Neural progenitor cell (in vitro differentiated cells): ENCODE data around the gene PDGFB. TPM values are rescaled to one million over a fixed set of nuclear protein-coding genes. Genes with fewer than 3 reads are reported as not detected.

Source experiments
- DNase-seq: peaks from one replicate; pipeline ENCODE4 v3.0.0-alpha.2; 2016; ENCODE audit warnings: low spot score
- H2AFZ ChIP-seq: fragments of 200-600 bp; sonication (generic); replicated peaks from 2 replicates; pipeline ENCODE4 v1.6.1; 2016; ENCODE audit warnings: antibody characterized with exemption
- H3F3A ChIP-seq: fragments of 200-600 bp; sonication (generic); 2 replicates; pipeline ENCODE4 v1.6.1; 2016; ENCODE audit warnings: antibody characterized with exemption, low read depth
- H3K27ac ChIP-seq: fragments of 200-600 bp; sonication (generic); 2 replicates; pipeline ENCODE4 v1.5.1; 2016; ENCODE audit warnings: mild to moderate bottlenecking
- H3K27me3 ChIP-seq: fragments of 200-600 bp; sonication (generic); 2 replicates; pipeline ENCODE4 v1.6.1; 2016; ENCODE audit warnings: mild to moderate bottlenecking, moderate library complexity
- H3K36me3 ChIP-seq: fragments of 200-600 bp; sonication (generic); 2 replicates; pipeline ENCODE4 v1.5.1; 2016
- H3K4me1 ChIP-seq: fragments of 200-600 bp; sonication (generic); 2 replicates; pipeline ENCODE4 v1.6.1; 2016; ENCODE audit warnings: mixed run types
- H3K4me2 ChIP-seq: fragments of 200-600 bp; sonication (generic); 2 replicates; pipeline ENCODE4 v1.6.1; 2016
- H3K4me3 ChIP-seq: fragments of 200-600 bp; sonication (generic); 2 replicates; pipeline ENCODE4 v1.5.1; 2016
- H3K79me2 ChIP-seq: fragments of 200-600 bp; sonication (generic); 2 replicates; pipeline ENCODE4 v1.6.1; 2016; ENCODE audit warnings: low read depth
- H3K9ac ChIP-seq: fragments of 200-600 bp; sonication (generic); 2 replicates; pipeline ENCODE4 v1.6.1; 2016
- H3K9me3 ChIP-seq: fragments of 200-600 bp; sonication (generic); 2 replicates; pipeline ENCODE4 v1.5.1; 2016; ENCODE audit warnings: low read depth
- H4K20me1 ChIP-seq: fragments of 200-600 bp; sonication (generic); 2 replicates; pipeline ENCODE4 v1.6.1; 2016; ENCODE audit warnings: low read depth
- H3K27ac Mint-ChIP-seq: 3 replicates; pipeline ENCODE4 v1.8.0; 2021; ENCODE audit warnings: mixed read lengths
- H3K27me3 Mint-ChIP-seq: 2 replicates; pipeline ENCODE4 v1.8.0; 2022; ENCODE audit warnings: low read depth, mild to moderate bottlenecking, inconsistent platforms, moderate library complexity, mixed read lengths; ENCODE audit not compliant: insufficient read depth
- H3K36me3 Mint-ChIP-seq: 3 replicates; pipeline ENCODE4 v1.8.0; 2021; ENCODE audit warnings: mixed read lengths
- H3K4me1 Mint-ChIP-seq: 3 replicates; pipeline ENCODE4 v1.8.0; 2021; ENCODE audit warnings: mixed read lengths
- H3K4me3 Mint-ChIP-seq: 3 replicates; pipeline ENCODE4 v1.8.0; 2021; ENCODE audit warnings: mild to moderate bottlenecking, moderate library complexity, mixed read lengths
- H3K9me3 Mint-ChIP-seq: 3 replicates; pipeline ENCODE4 v1.8.0; 2020; ENCODE audit warnings: mixed read lengths
- CTCF ChIP-seq: fragments of 200-600 bp; sonication (generic); IDR thresholded peaks from 2 replicates; pipeline ENCODE4 v1.5.1; 2017; ENCODE audit warnings: antibody characterized with exemption, mild to moderate bottlenecking
- EZH2 ChIP-seq: fragments of 200-600 bp; sonication (generic); IDR thresholded peaks from 2 replicates; pipeline ENCODE4 v1.6.1; 2017; ENCODE audit warnings: antibody characterized with exemption, mild to moderate bottlenecking, moderate library complexity
- EZH2phosphoT487 ChIP-seq: fragments of 200-600 bp; sonication (generic); IDR thresholded peaks from 2 replicates; pipeline ENCODE4 v1.6.1; 2017; ENCODE audit warnings: antibody characterized with exemption
- total RNA-seq: library from RNA; depleted of rRNA; stranded (reverse); fragments of >200 nt; gene quantifications from 2 replicates; pipeline ENCODE4 v1.2.3, GENCODE V29; 2015; ENCODE audit warnings: low replicate concordance

PDGFB gene
- total RNA-seq, 1 donor from 2014 or later, result 0.15 TPM

GRCh38 chr22:39276440-39277141, 31.8 kb upstream of the PDGFB start:
- Histone ChIP-seq H3K9me3 (no peaks in the 10 kb centered on the region), H3K79me2 (no peaks in the 10 kb centered on the region), H3K27ac (no peak overlapping the region), H3K4me2 (no peak overlapping the region), H3K36me3 (no peaks in the 10 kb centered on the region), H4K20me1 (no peaks in the 10 kb centered on the region), H3F3A (peaks cover 8% of the 10 kb centered on the region), H2AFZ (no peak overlapping the region), H3K9ac (no peak overlapping the region), H3K4me1 (peaks cover 7% of the 10 kb centered on the region), H3K27me3 (no peaks in the 10 kb centered on the region), H3K4me3 (no peak overlapping the region)
- H3K36me3 Mint-ChIP-seq, result peaks cover 3% of the 10 kb centered on the region
- no peak for DNase-seq
- TF ChIP-seq EZH2 (no peak), CTCF (no peak), EZH2phosphoT487 (no peak)
- peaks cover 12% of the 10 kb centered on the region for H3K4me1 Mint-ChIP-seq
- H3K4me3 Mint-ChIP-seq, result no peak overlapping the region
- H3K27me3 Mint-ChIP-seq, result peaks cover 11% of the 10 kb centered on the region
- peaks cover 5% of the 10 kb centered on the region for H3K9me3 Mint-ChIP-seq
- H3K27ac Mint-ChIP-seq, result no peak overlapping the region

GRCh38 chr22:39275814-39276439, 31.1 kb upstream of the PDGFB start:
- DNase-seq, result no peak
- Histone ChIP-seq H3K79me2 (no peaks in the 10 kb centered on the region), H3K9ac (no peak overlapping the region), H3K27ac (no peak overlapping the region), H3K4me2 (no peak overlapping the region), H2AFZ (no peak overlapping the region), H3K36me3 (no peaks in the 10 kb centered on the region), H3K9me3 (no peaks in the 10 kb centered on the region), H3K4me1 (peaks cover 7% of the 10 kb centered on the region), H4K20me1 (no peaks in the 10 kb centered on the region), H3K27me3 (no peaks in the 10 kb centered on the region), H3K4me3 (no peak overlapping the region), H3F3A (peaks cover 8% of the 10 kb centered on the region)
- Mint-ChIP-seq H3K4me1 (peaks cover 10% of the 10 kb centered on the region), H3K27me3 (peaks cover 11% of the 10 kb centered on the region), H3K9me3 (peaks cover 7% of the 10 kb centered on the region), H3K4me3 (peak overlapping the region; percentile 58), H3K27ac (no peak overlapping the region), H3K36me3 (peaks cover 3% of the 10 kb centered on the region)
- no peak for TF ChIP-seq CTCF
- no peak for TF ChIP-seq EZH2phosphoT487
- no peak for TF ChIP-seq EZH2

DNA sequence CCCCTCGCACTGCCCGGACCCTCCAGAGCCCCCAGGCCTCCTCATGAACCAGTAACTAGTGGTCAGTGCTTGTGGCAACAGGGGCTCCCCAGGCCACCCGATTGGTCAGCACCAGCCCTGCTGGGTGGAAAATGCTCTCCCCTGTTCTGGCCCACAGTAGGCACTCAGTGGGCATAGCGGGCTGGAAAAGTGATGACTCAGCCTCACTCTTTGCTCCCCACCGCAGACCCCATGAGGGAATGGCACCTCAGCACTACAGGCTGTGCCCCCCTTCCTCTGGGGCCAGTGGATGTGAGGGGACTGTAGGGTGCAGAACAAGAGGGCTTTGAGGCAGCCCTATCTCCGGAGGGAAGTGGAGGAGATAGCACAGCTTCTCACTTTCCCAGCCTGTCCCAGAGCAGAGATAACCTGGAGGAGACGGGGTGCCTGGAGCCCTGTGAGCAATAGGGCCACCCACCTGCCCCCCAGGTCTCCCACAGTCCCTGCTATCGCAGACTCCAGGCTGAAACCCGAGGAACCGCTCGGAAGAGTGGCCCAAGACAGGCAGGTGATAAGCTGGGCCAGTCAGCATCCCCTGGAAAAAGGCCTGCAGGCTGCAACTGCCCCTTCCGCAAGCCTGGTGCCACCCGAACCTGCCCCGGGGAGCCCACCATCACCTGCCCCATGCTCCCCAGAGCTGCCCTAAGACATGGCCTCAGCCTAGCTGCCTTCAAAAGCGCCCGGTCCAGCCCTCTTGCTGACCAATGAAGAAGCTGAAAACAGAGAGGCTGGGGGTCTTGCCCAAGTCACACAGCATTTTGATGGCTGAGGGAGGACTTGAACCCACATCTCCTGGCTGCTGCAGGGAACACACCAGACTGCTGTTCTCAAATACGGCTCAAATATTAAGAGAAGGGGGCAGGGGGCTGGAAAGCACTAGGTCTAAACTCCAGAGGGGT, 29.4 kb upstream of the PDGFB start:
- no peak for DNase-seq
- H3K4me3 ChIP-seq, result no peak overlapping the region
- no peaks in the 10 kb centered on the region for H3K27me3 ChIP-seq
- Mint-ChIP-seq H3K36me3 (peaks cover 3% of the 10 kb centered on the region), H3K9me3 (peaks cover 8% of the 10 kb centered on the region), H3K27me3 (peaks cover 11% of the 10 kb centered on the region), H3K27ac (no peak overlapping the region), H3K4me1 (peaks cover 8% of the 10 kb centered on the region), H3K4me3 (no peak overlapping the region)
- TF ChIP-seq EZH2 (no peak), EZH2phosphoT487 (no peak), CTCF (no peak)
- no peaks in the 10 kb centered on the region for H4K20me1 ChIP-seq
- H3K4me2 ChIP-seq, result no peak overlapping the region
- H3K79me2 ChIP-seq, result no peaks in the 10 kb centered on the region
- no peak overlapping the region for H3K27ac ChIP-seq
- H3K36me3 ChIP-seq, result no peaks in the 10 kb centered on the region
- H3K9ac ChIP-seq, result no peak overlapping the region
- no peaks in the 10 kb centered on the region for H3K9me3 ChIP-seq
- peaks cover 2% of the 10 kb centered on the region for H3F3A ChIP-seq
- no peak overlapping the region for H2AFZ ChIP-seq
- H3K4me1 ChIP-seq, result peaks cover under 1% of the 10 kb centered on the region
